K562 (cell line): ENCODE results near the gene PLS1. TPM values are rescaled to one million over a fixed set of nuclear protein-coding genes. Genes with fewer than 3 reads are reported as not detected.

Experiments
- ATAC-seq: fragments of 200-7000 bp; cut with Tn5 transposase; 3 replicates; pipeline ENCODE4 v1.9.1; 2020; ENCODE audit warnings: moderate library complexity
- BruUV-seq: library from RNA; stranded (reverse); fragments of 400-500 nt; replicated peaks from 2 replicates; lab custom pipeline; 2021; lab: Mats Ljungman, UMichigan
- CTCF ChIA-PET: fragments of 300-600 bp; formaldehyde crosslinking; extraction: SDS; loops from one replicate; lab custom pipeline; 2021; ENCODE audit warnings: low intra/inter-chr PET ratio; lab: Yijun Ruan, JAX
- POLR2A ChIA-PET: fragments of 300-600, 350-650 bp; sonication (Branson Sonifier 250); formaldehyde crosslinking; extraction: SDS; loops from one replicate; lab custom pipeline; 2021; ENCODE audit warnings: antibody characterized with exemption, inconsistent platforms; lab: Yijun Ruan, JAX
- DNase-seq, 4 experiments: peaks; one replicate each; pipeline versions ENCODE4 v3.0.0 to v3.0.0-alpha.2; 2011 to 2018; ENCODE audit warnings: low spot score in 3 of 4, mixed read lengths in 3 of 4; ENCODE audit errors: extremely low read depth in 1 of 4
- FAIRE-seq: peaks from 2 replicates; lab custom pipeline; 2011; peaks lifted over from hg19 to GRCh38; lab: Jason Lieb, UNC
- H2AFZ ChIP-seq: 2 replicates; pipeline ENCODE4 v1.6.0; 2011; ENCODE audit warnings: low read depth, low read length, control low read depth, inconsistent platforms
- H3K27ac ChIP-seq: fragments of 200-600 bp; 3 replicates; pipeline ENCODE4 v1.8.0; 2011; ENCODE audit warnings: low read depth, mild to moderate bottlenecking, control low read depth, inconsistent platforms, low read length, moderate library complexity, mixed read lengths; ENCODE audit errors: extremely low read depth
- H3K27me3 ChIP-seq, 2 experiments: fragments of 300-600 bp in 1 of 2; 2 replicates in 1 of 2; 3 replicates in 1 of 2; pipeline versions ENCODE4 v1.6.0 to v1.8.0; 2011; ENCODE audit warnings: inconsistent platforms in 2 of 2, low read length in 2 of 2, mild to moderate bottlenecking in 1 of 2, mixed read lengths in 1 of 2, moderate library complexity in 1 of 2; ENCODE audit not compliant: control insufficient read depth in 2 of 2, insufficient read depth in 2 of 2
- H3K36me3 ChIP-seq: fragments of 300-600 bp; 3 replicates; pipeline ENCODE4 v1.8.0; 2011; ENCODE audit warnings: mild to moderate bottlenecking, low read length, inconsistent platforms; ENCODE audit not compliant: control insufficient read depth, insufficient read depth
- H3K4me1 ChIP-seq, 2 experiments: fragments of 200-600 bp in 1 of 2; replicated peaks in 1 of 2; 2 replicates in 1 of 2; 3 replicates in 1 of 2; pipeline versions ENCODE4 v1.5.1 to v1.8.0; 2011; ENCODE audit warnings: inconsistent platforms in 2 of 2, low read length in 2 of 2, mild to moderate bottlenecking in 1 of 2, mixed read lengths in 1 of 2, moderate library complexity in 1 of 2; ENCODE audit not compliant: control insufficient read depth in 2 of 2, insufficient read depth in 2 of 2
- H3K4me2 ChIP-seq: 2 replicates; pipeline ENCODE4 v1.6.1; 2011; ENCODE audit warnings: low read length, control low read depth, inconsistent platforms, mixed read lengths; ENCODE audit not compliant: insufficient read depth
- H3K4me3 ChIP-seq: fragments of 200-600 bp; sonication (generic), shearing (Covaris generic); 2 replicates; pipeline ENCODE4 v1.5.1; 2016; ENCODE audit warnings: control low read depth, inconsistent platforms
- H3K79me2 ChIP-seq: fragments of 200-600 bp; 3 replicates; pipeline ENCODE4 v1.8.0; 2011; ENCODE audit warnings: low read length, inconsistent platforms; ENCODE audit not compliant: control insufficient read depth, insufficient read depth
- H3K9ac ChIP-seq, 2 experiments: 2 replicates each; pipeline versions ENCODE4 v1.6.0 to v1.6.1; 2011; ENCODE audit warnings: low read depth in 2 of 2, low read length in 2 of 2, control low read depth in 1 of 2, inconsistent platforms in 1 of 2, mild to moderate bottlenecking in 1 of 2, mixed read lengths in 1 of 2; ENCODE audit not compliant: insufficient read depth in 1 of 2
- H3K9me1 ChIP-seq: one replicate; pipeline ENCODE4 v1.6.0; 2011; ENCODE audit warnings: inconsistent platforms, mild to moderate bottlenecking, low read length, moderate library complexity; ENCODE audit not compliant: control insufficient read depth, insufficient read depth
- H3K9me3 ChIP-seq: replicated peaks from 2 replicates; pipeline ENCODE4 v1.5.1; 2011; ENCODE audit warnings: low read depth, low read length, inconsistent platforms; ENCODE audit not compliant: control insufficient read depth, insufficient read depth
- H4K20me1 ChIP-seq: replicated peaks from 2 replicates; pipeline ENCODE4 v1.6.1; 2011; ENCODE audit warnings: low read length, inconsistent platforms, mixed read lengths; ENCODE audit not compliant: control insufficient read depth, insufficient read depth
- BCL6 ChIP-seq: fragments of 250-450 bp; sonication (Bioruptor Pico); IDR thresholded peaks from 2 replicates; pipeline ENCODE4 v1.4.0; 2020
- CCAR2 ChIP-seq: fragments of 200-400 bp; formaldehyde crosslinking; IDR thresholded peaks from 2 replicates; pipeline ENCODE4 v1.6.1; 2017; ENCODE audit warnings: mild to moderate bottlenecking, low read depth, low read length
- EGR1 ChIP-seq: fragments of 450-650 bp; conservative IDR thresholded peaks from 2 replicates; pipeline ENCODE4 v1.6.1; 2017; ENCODE audit warnings: mild to moderate bottlenecking
- MAX ChIP-seq: sonication (generic); formaldehyde crosslinking; IDR thresholded peaks from 2 replicates; pipeline ENCODE4 v1.9.0; 2022; ENCODE audit warnings: mild to moderate bottlenecking, missing genetic modification reagents
- NCOA4 ChIP-seq: fragments of 450-650 bp; IDR thresholded peaks from 2 replicates; pipeline ENCODE4 v1.6.1; 2018; ENCODE audit warnings: mild to moderate bottlenecking; ENCODE audit not compliant: partially characterized antibody
- PHF20 ChIP-seq: fragments of 450-650 bp; IDR thresholded peaks from 2 replicates; pipeline ENCODE4 v1.6.1; 2018; ENCODE audit not compliant: partially characterized antibody
- RFX1 ChIP-seq: fragments of 450-650 bp; IDR thresholded peaks from 2 replicates; pipeline ENCODE4 v1.6.1; 2016; ENCODE audit warnings: mild to moderate bottlenecking, moderate library complexity
- SRSF1 ChIP-seq: fragments of 200-400 bp; formaldehyde crosslinking; IDR thresholded peaks from 2 replicates; pipeline ENCODE4 v1.6.1; 2017; ENCODE audit warnings: mild to moderate bottlenecking, low read depth, low read length, moderate library complexity
- TAF1 ChIP-seq: IDR thresholded peaks from 2 replicates; pipeline ENCODE4 v1.6.1; 2011; ENCODE audit warnings: mild to moderate bottlenecking, low read length, moderate library complexity; ENCODE audit not compliant: insufficient read depth, control insufficient read depth, severe bottlenecking; ENCODE audit errors: extremely low read depth
- ZNF12 ChIP-seq: sonication (generic); formaldehyde crosslinking; IDR thresholded peaks from 2 replicates; pipeline ENCODE4 v1.4.0; 2020; ENCODE audit warnings: mild to moderate bottlenecking, missing genetic modification reagents
- ZNF445 ChIP-seq: fragments of 250-450 bp; sonication (Bioruptor Pico); IDR thresholded peaks from 2 replicates; pipeline ENCODE4 v1.4.0; 2020; ENCODE audit warnings: low read depth, mild to moderate bottlenecking, moderate library complexity
- WGBS: fragments of 100-300 bp; shearing (Covaris generic); methylation state at CpG from one replicate; pipeline ENCODE4 v1.1.6; 2016; ENCODE audit warnings: low coverage, mixed read lengths; ENCODE audit not compliant: insufficient coverage; ENCODE audit errors: missing lambda C conversion rate; 5-methylcytosine and 5-hydroxymethylcytosine counted together
- in situ Hi-C: fragments of 300-500 bp; cut with MboI; formaldehyde crosslinking; loops from 4 replicates; pipeline ENCODE4 v1.15.0; 2018; ENCODE audit warnings: inconsistent platforms, mixed read lengths
- intact Hi-C: fragments of 100-400 bp; cut with micrococcal nuclease; formaldehyde crosslinking; loops from 2 replicates; pipeline ENCODE4 v1.14.2; 2022
- polyA plus RNA-seq, 8 experiments: library from polyadenylated mRNA; depleted of rRNA in 4 of 8; stranded (reverse) in 5 of 8; unstranded in 3 of 8; fragments of >200 nt; fragmentation: Nextera tagmentation in 2 of 8; fragmentation: Illumina TruSeq in 1 of 8; extraction: Ambion mirVana in 2 of 8; extraction: Trizol in 1 of 8; gene quantifications; 2 replicates each; pipeline versions ENCODE4 v1.2.1 to v1.2.3, GENCODE V29; 2011 to 2014; ENCODE audit warnings: inconsistent platforms in 1 of 8, missing spikeins in 1 of 8
- total RNA-seq, 7 experiments: library from RNA; depleted of rRNA in 6 of 7; stranded (reverse); fragments of >200 nt in 6 of 7; fragmentation: Illumina TruSeq in 2 of 7; extraction: Trizol in 2 of 7; gene quantifications; 2 replicates each; pipeline versions ENCODE4 v1.2.1 to v1.2.3, GENCODE V29; 2011 to 2021; ENCODE audit warnings: low replicate concordance in 1 of 7

PLS1 gene
- total and polyA plus RNA-seq, 9 of the 15 experiments (the other 6 are each of a cell fraction or from before 2014, with no cell fraction given): 6.1 to 21.3 (median 13.0) TPM

DNA sequence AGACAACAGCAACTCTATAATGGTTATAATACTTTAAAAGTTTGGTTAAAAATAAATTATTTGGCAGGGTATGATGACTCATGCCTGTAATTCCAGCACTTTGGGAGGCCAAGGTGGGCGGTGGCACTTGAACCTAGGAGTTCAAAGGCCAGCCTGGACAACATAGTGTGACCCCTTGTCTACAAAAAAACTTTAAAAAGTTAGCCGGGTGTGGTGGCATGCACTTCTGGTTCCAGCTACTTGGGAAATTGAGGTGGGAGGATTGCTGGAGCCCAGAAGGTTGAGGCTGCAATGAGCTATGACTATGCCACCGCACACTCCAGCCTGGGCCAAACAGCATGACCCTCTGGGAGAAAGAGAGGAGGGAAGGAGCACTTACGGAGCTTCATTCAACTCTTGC lies 119.9 kb downstream of the PLS1 start:
- no peaks in the 10 kb centered on the region for H3K36me3 ChIP-seq
- H3K9ac ChIP-seq: no peak overlapping the region
- TF ChIP-seq PHF20: no peak
- no peak for TF ChIP-seq TAF1
- TF ChIP-seq EGR1: peak; percentile 25; the same call in 1 of the 2 replicates
- no peak for TF ChIP-seq NCOA4
- no peak for TF ChIP-seq RFX1
- no TSS peak for BruUV-seq
- H4K20me1 ChIP-seq: no peaks in the 10 kb centered on the region
- H3K4me1 ChIP-seq: no peaks in the 10 kb centered on the region
- no peak overlapping the region for H3K4me3 ChIP-seq
- FAIRE-seq (no peak), ATAC-seq (no peak), DNase-seq (no peak)
- intact Hi-C loops (no loop called here), in situ Hi-C loops (no loop called here)
- WGBS: 64% methylated on average over 4 of the region's 4 CpGs
- no peak overlapping the region for H3K4me2 ChIP-seq
- CTCF ChIA-PET: no interaction called here
- no peak overlapping the region for H3K27ac ChIP-seq
- no peaks in the 10 kb centered on the region for H3K79me2 ChIP-seq
- POLR2A ChIA-PET: interaction anchor here (0.9 kb wide), 1 partner anchor 10 kb away, joined by 3 read pairs; no protein-coding TSS in a partner anchor
- H2AFZ ChIP-seq: no peak overlapping the region
- H3K9me1 ChIP-seq: no peaks in the 10 kb centered on the region
- no peaks in the 10 kb centered on the region for H3K9me3 ChIP-seq
- no peaks in the 10 kb centered on the region for H3K27me3 ChIP-seq

- peaks cover 21% of the 10 kb centered on the region for H3K79me2 ChIP-seq
- ChIA-PET POLR2A (interaction anchor here (0.6 to 2.0 kb wide), 10 partner anchors 10 to 249 kb away, joined by 3 to 14 read pairs (median 5); partner anchors contain the start of gene PLS1), CTCF (no interaction called here)
- FAIRE-seq (no peak), DNase-seq (no peak), ATAC-seq (no peak)
- no peaks in the 10 kb centered on the region for H4K20me1 ChIP-seq
- H3K9me3 ChIP-seq: no peaks in the 10 kb centered on the region
- no peaks in the 10 kb centered on the region for H3K9me1 ChIP-seq
- 1% methylated on average over 10 of the region's 10 CpGs for WGBS
- in situ Hi-C loops: no loop called here
- H3K27me3 ChIP-seq: no peaks in the 10 kb centered on the region
- no peak overlapping the region; the same call in 2 of the 3 replicates for H3K27ac ChIP-seq
- H3K4me2 ChIP-seq: peak overlapping the region; percentile 89
- peak overlapping the region; percentile 53 to 91; a peak in 3 of 4 replicates for H3K9ac ChIP-seq
- BruUV-seq: no TSS peak
- TF ChIP-seq BCL6 (CRISPR knock-in tag): no peak
- TF ChIP-seq ZNF12: no peak
- TF ChIP-seq MAX (CRISPR knock-in tag): no peak
- TF ChIP-seq CCAR2: no peak
- TF ChIP-seq SRSF1: no peak
- no peak for TF ChIP-seq ZNF445 (CRISPR knock-in tag)
- no peaks in the 10 kb centered on the region for H3K36me3 ChIP-seq
- intact Hi-C loops: no loop called here
- H2AFZ ChIP-seq: peak overlapping the region; percentile 99
- peaks cover 5 to 11% of the 10 kb centered on the region in 2 experiments; a peak in 4 of 5 replicates for H3K4me1 ChIP-seq
- H3K4me3 ChIP-seq: peak overlapping the region; percentile 90
Measured at GRCh38 chr3:142723665-142723967, 127.4 kb downstream of the PLS1 start.
